ENCODE measurements around the gene GFOD2.

GRCh38 chr16:67760956-67761230, 41.8 kb upstream of the GFOD2 start:
- TF ChIP-seq CTCF (IDR thresholded peaks at IDR 0.05) (no peak), POLR2A (IDR thresholded peaks at IDR 0.05) (no peak)

Data from body of pancreas (tissue), 4 donors.